Measurements from ENCODE around the gene PRXL2B.

Gene PRXL2B

GRCh38 chr1:2629627-2630497 is 43.3 kb downstream of the PRXL2B start:
- DNase-seq (ENCODE audit: low read depth) = no peak

GRCh38 chr1:2630498-2631135 is 44.0 kb downstream of the PRXL2B start:
- no peak for DNase-seq (ENCODE audit: low read depth)
- no peak overlapping the region for H3K4me3 ChIP-seq (ENCODE audit: low read length)
- TF ChIP-seq CTCF (IDR thresholded peaks at IDR 0.05; ENCODE audit: insufficient read depth, low read depth, low read length, missing control alignments) = no peak

More at GRCh38 chr1:2629627-2630497, 43.3 kb downstream of the PRXL2B start:
- no peak for TF ChIP-seq CTCF (IDR thresholded peaks at IDR 0.05; ENCODE audit: insufficient read depth, low read depth, low read length, missing control alignments)
- no peak overlapping the region for H3K4me3 ChIP-seq (ENCODE audit: low read length)

- no peak overlapping the region for H3K4me3 ChIP-seq (ENCODE audit: low read length)
- TF ChIP-seq CTCF (IDR thresholded peaks at IDR 0.05; ENCODE audit: insufficient read depth, low read depth, low read length, missing control alignments) = no peak
- DNase-seq (ENCODE audit: low read depth) = no peak
Measured at GRCh38 chr1:2631136-2632050, 44.8 kb downstream of the PRXL2B start.

- no peak overlapping the region for H3K4me3 ChIP-seq (ENCODE audit: low read length)
- TF ChIP-seq CTCF (IDR thresholded peaks at IDR 0.05; ENCODE audit: insufficient read depth, low read depth, low read length, missing control alignments) = no peak
- no peak for DNase-seq (ENCODE audit: low read depth)
Measured at GRCh38 chr1:2632051-2632430, 45.5 kb downstream of the PRXL2B start.

GRCh38 chr1:2632561-2633361 is 46.2 kb downstream of the PRXL2B start, which contains the start of gene MMEL1:
MMEL1 (minus strand) TSS chr1:2633016; CDS start chr1:2629484, 3,532 bp downstream.
- no peak for DNase-seq (ENCODE audit: low read depth)
- H3K4me3 ChIP-seq (ENCODE audit: low read length) = no peak within 1 kb of the TSS
- no peak for TF ChIP-seq CTCF (IDR thresholded peaks at IDR 0.05; ENCODE audit: insufficient read depth, low read depth, low read length, missing control alignments)

GRCh38 chr1:2633366-2633935 is 46.9 kb downstream of the PRXL2B start:
- DNase-seq (ENCODE audit: low read depth) = no peak
- TF ChIP-seq CTCF (IDR thresholded peaks at IDR 0.05; ENCODE audit: insufficient read depth, low read depth, low read length, missing control alignments) = no peak
- H3K4me3 ChIP-seq (ENCODE audit: low read length) = no peak overlapping the region
